Mesenchymal stem cell (in vitro differentiated cells and primary cell): Measurements from ENCODE around the gene KCNQ2.

Experiments
- DNase-seq: peaks from one replicate; pipeline ENCODE4 v3.0.0-alpha.2; 2013
- H2AFZ ChIP-seq: one replicate; pipeline ENCODE4 v1.6.1; 2013; ENCODE audit warnings: low read depth, mild to moderate bottlenecking, control low read depth, inconsistent platforms, low read length, moderate library complexity
- H2AK5ac ChIP-seq: 2 replicates; pipeline ENCODE4 v1.6.1; 2013; ENCODE audit warnings: low read length, moderate library complexity, mild to moderate bottlenecking, inconsistent platforms; ENCODE audit not compliant: severe bottlenecking
- H2BK120ac ChIP-seq: one replicate; pipeline ENCODE4 v1.6.1; 2013; ENCODE audit warnings: low read depth, mild to moderate bottlenecking, inconsistent platforms, low read length, moderate library complexity
- H2BK12ac ChIP-seq, 2 experiments: one replicate each; pipeline ENCODE4 v1.6.1; 2013; ENCODE audit warnings: inconsistent platforms in 2 of 2, low read length in 2 of 2, mild to moderate bottlenecking in 2 of 2, moderate library complexity in 2 of 2, control low read depth in 1 of 2
- H2BK15ac ChIP-seq: one replicate; pipeline ENCODE4 v1.6.1; 2013; ENCODE audit warnings: mild to moderate bottlenecking, low read depth, inconsistent platforms; ENCODE audit not compliant: poor library complexity, severe bottlenecking
- H2BK5ac ChIP-seq: 2 replicates; pipeline ENCODE4 v1.6.1; 2013; ENCODE audit warnings: low read depth, mild to moderate bottlenecking, low read length, control low read depth, inconsistent platforms; ENCODE audit not compliant: poor library complexity, severe bottlenecking
- H3K14ac ChIP-seq, 2 experiments: one replicate each; pipeline ENCODE4 v1.6.1; 2013; ENCODE audit warnings: inconsistent platforms in 2 of 2, low read length in 2 of 2, control low read depth in 1 of 2, mild to moderate bottlenecking in 1 of 2, moderate library complexity in 1 of 2
- H3K18ac ChIP-seq, 2 experiments: one replicate each; pipeline ENCODE4 v1.6.1; 2013; ENCODE audit warnings: inconsistent platforms in 2 of 2, low read length in 2 of 2, control low read depth in 1 of 2, low read depth in 1 of 2, mild to moderate bottlenecking in 1 of 2
- H3K23ac ChIP-seq, 2 experiments: one replicate each; pipeline ENCODE4 v1.6.1; 2013; ENCODE audit warnings: inconsistent platforms in 2 of 2, low read length in 2 of 2, mild to moderate bottlenecking in 2 of 2, moderate library complexity in 2 of 2, control low read depth in 1 of 2
- H3K27ac ChIP-seq: 2 replicates; pipeline ENCODE4 v1.5.1; 2013; ENCODE audit warnings: mild to moderate bottlenecking, moderate library complexity, low read length, control low read depth, inconsistent platforms; ENCODE audit not compliant: poor library complexity, severe bottlenecking
- H3K27me3 ChIP-seq, 2 experiments: 2 replicates each; pipeline versions ENCODE4 v1.6.1 to v1.7.0; 2013; ENCODE audit warnings: low read length in 2 of 2, mild to moderate bottlenecking in 2 of 2, moderate library complexity in 2 of 2, control low read depth in 1 of 2, inconsistent platforms in 1 of 2; ENCODE audit not compliant: control insufficient read depth in 1 of 2, insufficient read depth in 1 of 2
- H3K36me3 ChIP-seq, 2 experiments: 2 replicates each; pipeline versions ENCODE4 v1.6.1 to v1.7.0; 2013; ENCODE audit warnings: low read length in 2 of 2, control low read depth in 1 of 2, inconsistent platforms in 1 of 2, low read depth in 1 of 2, mild to moderate bottlenecking in 1 of 2; ENCODE audit not compliant: insufficient read depth in 2 of 2, control insufficient read depth in 1 of 2
- H3K4ac ChIP-seq, 2 experiments: one replicate each; pipeline ENCODE4 v1.6.1; 2013; ENCODE audit warnings: inconsistent platforms in 2 of 2, low read length in 2 of 2, mild to moderate bottlenecking in 2 of 2, moderate library complexity in 2 of 2, control low read depth in 1 of 2, low read depth in 1 of 2
- H3K4me1 ChIP-seq: 2 replicates; pipeline ENCODE4 v1.6.1; 2013; ENCODE audit warnings: low read depth, low read length, control low read depth; ENCODE audit not compliant: control insufficient read depth, insufficient read depth
- H3K4me2 ChIP-seq: 2 replicates; pipeline ENCODE4 v1.6.1; 2013; ENCODE audit warnings: low read length, mild to moderate bottlenecking, inconsistent platforms; ENCODE audit not compliant: poor library complexity, severe bottlenecking
- H3K4me3 ChIP-seq, 2 experiments: 2 replicates each; pipeline versions ENCODE4 v1.5.1 to v1.7.0; 2013; ENCODE audit warnings: low read length in 2 of 2, mild to moderate bottlenecking in 2 of 2, control low read depth in 1 of 2, low read depth in 1 of 2; ENCODE audit not compliant: insufficient read depth in 1 of 2
- H3K79me1 ChIP-seq: replicated peaks from 2 replicates; pipeline ENCODE4 v1.6.1; 2013; ENCODE audit warnings: mild to moderate bottlenecking, control low read depth, low read length, inconsistent platforms; ENCODE audit not compliant: poor library complexity, severe bottlenecking
- H3K9ac ChIP-seq: 2 replicates; pipeline ENCODE4 v1.7.0; 2013; ENCODE audit warnings: mild to moderate bottlenecking, low read length, moderate library complexity
- H3K9me3 ChIP-seq: 2 replicates; pipeline ENCODE4 v1.7.0; 2013; ENCODE audit warnings: mild to moderate bottlenecking, low read length; ENCODE audit not compliant: control insufficient read depth
- H4K8ac ChIP-seq: one replicate; pipeline ENCODE4 v1.6.1; 2013; ENCODE audit warnings: inconsistent platforms, mild to moderate bottlenecking, low read length, moderate library complexity
- H4K91ac ChIP-seq: one replicate; pipeline ENCODE4 v1.6.1; 2013; ENCODE audit warnings: mild to moderate bottlenecking, low read length, inconsistent platforms
- WGBS: methylation state at CpG from one replicate; pipeline ENCODE4 v1.1.7; 2013; ENCODE audit warnings: mixed read lengths; 5-methylcytosine and 5-hydroxymethylcytosine counted together

The KCNQ2 gene

GRCh38 chr20:63520504-63520933, 48.1 kb upstream of the KCNQ2 start, which contains the start of gene PPDPF:
Gene PPDPF (plus strand): TSS chr20:63520765. CDS start chr20:63521309, 544 bp downstream.
- WGBS = under 1% methylated on average over 41 of the region's 64 CpGs
- DNase-seq = peak; percentile 72
- Histone ChIP-seq H2BK5ac (peak within 1 kb of the TSS; percentile 75), H3K4me2 (peak within 1 kb of the TSS; percentile 97), H3K9me3 (no peaks in the 10 kb centered on the region), H3K36me3 (peaks cover 19 to 33% of the 10 kb centered on the region in 2 experiments), H4K8ac (peak within 1 kb of the TSS; percentile 69), H3K9ac (peak within 1 kb of the TSS; percentile 91), H2BK12ac (peak within 1 kb of the TSS in 1 of 2 experiments; percentile 64), H4K91ac (peak within 1 kb of the TSS; percentile 94), H2BK120ac (peak within 1 kb of the TSS; percentile 94), H3K23ac (peak within 1 kb of the TSS in 1 of 2 experiments; percentile 100), H2AFZ (peak within 1 kb of the TSS; percentile 36), H2BK15ac (peak within 1 kb of the TSS; percentile 85), H3K4me3 (peak within 1 kb of the TSS; percentile 90 to 94), H3K14ac (peak within 1 kb of the TSS; percentile 69 to 86), H2AK5ac (no peak within 1 kb of the TSS), H3K79me1 (peaks cover 23% of the 10 kb centered on the region), H3K18ac (peak within 1 kb of the TSS; percentile 74 to 89), H3K4me1 (peaks cover 30% of the 10 kb centered on the region), H3K27ac (no peak within 1 kb of the TSS), H3K27me3 (peaks cover 0 to 29% of the 10 kb centered on the region in 2 experiments), H3K4ac (peak within 1 kb of the TSS; percentile 9 to 15)

DNA sequence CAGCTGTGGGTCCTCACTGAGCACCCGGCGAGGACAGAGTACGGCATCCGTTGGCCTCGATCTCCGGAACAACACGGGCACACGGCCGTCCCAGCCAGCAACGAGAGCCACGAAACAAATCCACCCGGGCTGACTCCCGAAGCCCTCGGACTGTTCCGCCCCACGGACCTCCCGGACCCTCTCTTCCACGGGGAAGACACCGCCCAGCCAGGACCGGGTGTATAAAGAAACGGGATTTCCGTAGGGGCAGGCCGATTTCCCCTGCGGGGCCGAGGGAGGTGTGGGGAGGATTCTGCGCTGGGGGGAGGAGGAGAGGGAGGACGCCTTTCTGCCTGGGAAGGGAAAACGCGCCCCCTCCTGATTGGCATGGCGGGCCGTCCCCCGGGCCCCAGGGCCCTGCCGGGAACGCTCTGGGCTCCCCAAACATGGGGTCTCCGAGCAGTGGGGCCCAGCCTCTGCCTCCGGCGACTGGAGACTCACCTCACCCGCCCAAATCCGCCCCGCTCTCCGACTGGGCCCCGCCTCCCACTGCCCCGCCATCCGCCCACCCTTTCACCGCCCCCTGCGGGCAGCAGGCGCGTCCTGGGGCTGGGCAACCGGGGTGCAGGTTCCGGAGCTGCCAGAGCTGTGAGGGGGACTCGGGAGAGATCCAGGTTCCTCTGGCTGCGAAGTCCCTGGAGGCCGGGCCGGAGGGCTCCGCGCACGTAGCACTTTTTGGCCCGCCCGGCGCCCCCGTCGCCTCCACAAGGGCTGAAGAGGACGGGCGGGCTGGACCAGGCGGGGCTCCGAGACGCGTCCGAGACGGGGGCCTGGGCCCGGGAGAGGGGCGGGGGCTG, 47.4 kb upstream of the KCNQ2 start:
- Histone ChIP-seq H3K9me3 (no peaks in the 10 kb centered on the region), H4K91ac (peak overlapping the region; percentile 28), H2AK5ac (no peak overlapping the region), H2BK12ac (peak overlapping the region in 1 of 2 experiments; percentile 64), H3K36me3 (peaks cover 19 to 33% of the 10 kb centered on the region in 2 experiments), H3K9ac (peak overlapping the region; percentile 91), H3K4me3 (peak overlapping the region; percentile 90 to 94), H4K8ac (peak overlapping the region; percentile 69), H3K4me2 (peak overlapping the region; percentile 79), H3K18ac (peak overlapping the region; percentile 74 to 89), H2BK120ac (peak overlapping the region; percentile 62), H2BK15ac (peak overlapping the region; percentile 85), H3K23ac (no peak overlapping the region), H3K27ac (no peak overlapping the region), H3K14ac (peak overlapping the region in 1 of 2 experiments; percentile 82), H2BK5ac (peak overlapping the region; percentile 26), H3K27me3 (peaks cover 0 to 31% of the 10 kb centered on the region in 2 experiments), H3K4me1 (peaks cover 30% of the 10 kb centered on the region), H2AFZ (peak overlapping the region; percentile 61), H3K79me1 (peaks cover 23% of the 10 kb centered on the region), H3K4ac (peak overlapping the region in 1 of 2 experiments; percentile 53)
- whole genome bisulfite sequencing = 10% methylated on average over 65 of the region's 72 CpGs
- peak; percentile 66 for DNase-seq

GRCh38 chr20:63518946-63519667, 46.7 kb upstream of the KCNQ2 start:
- Histone ChIP-seq H2AK5ac (no peak overlapping the region), H3K4me1 (peaks cover 30% of the 10 kb centered on the region), H3K27ac (no peak overlapping the region), H3K4ac (peak overlapping the region in 1 of 2 experiments; percentile 53), H3K79me1 (peaks cover 23% of the 10 kb centered on the region), H3K9ac (peak overlapping the region; percentile 91), H2AFZ (peak overlapping the region; percentile 61), H3K27me3 (peaks cover 0 to 31% of the 10 kb centered on the region in 2 experiments), H3K9me3 (no peaks in the 10 kb centered on the region), H3K23ac (no peak overlapping the region), H4K91ac (no peak overlapping the region), H2BK15ac (no peak overlapping the region), H2BK5ac (no peak overlapping the region), H4K8ac (no peak overlapping the region), H3K36me3 (peaks cover 19 to 29% of the 10 kb centered on the region in 2 experiments), H2BK120ac (no peak overlapping the region), H3K4me2 (peak overlapping the region; percentile 79), H3K18ac (peak overlapping the region in 1 of 2 experiments; percentile 74), H3K4me3 (peak overlapping the region; percentile 90 to 94), H3K14ac (peak overlapping the region in 1 of 2 experiments; percentile 82), H2BK12ac (peak overlapping the region in 1 of 2 experiments; percentile 48)
- no peak for DNase-seq
- WGBS = 80% methylated on average over 27 of the region's 32 CpGs
